Heart left ventricle (tissue), 16 donors: ENCODE measurements around the gene SELENOF. TPM values are rescaled to one million over a fixed set of nuclear protein-coding genes. Genes with fewer than 3 reads are reported as not detected.
"Not testable (repeated sequence)": the region's sequence is repeated elsewhere in the genome, so short reads cannot be mapped to it uniquely, and the experiment has no call there.

Experiments
- ATAC-seq, 4 donors: fragments of 200-7000 bp; cut with Tn5 transposase; one replicate each; pipeline ENCODE4 v1.9.1; 2020 to 2022; ENCODE audit warnings: moderate library complexity in 4 of 4, mild to moderate bottlenecking in 3 of 4, moderate number of reproducible peaks in 1 of 4
- DNase-seq, 5 donors: peaks; one replicate each; pipeline ENCODE4 v3.0.0-alpha.2; 2020
- H3K27ac ChIP-seq, 12 donors: fragments of 200-600 bp; sonication (generic) in 4 of 12; one replicate each; pipeline versions ENCODE4 v1.5.0 to v1.8.0; 2016 to 2022; ENCODE audit warnings: mild to moderate bottlenecking in 2 of 12
- H3K27me3 ChIP-seq, 9 donors: fragments of 200-600 bp; sonication (generic) in 2 of 9; one replicate each; pipeline versions ENCODE4 v1.5.1 to v1.8.0; 2016 to 2022; ENCODE audit warnings: mild to moderate bottlenecking in 3 of 9
- H3K36me3 ChIP-seq, 9 donors: fragments of 200-600 bp; sonication (generic) in 2 of 9; one replicate each; pipeline versions ENCODE4 v1.5.0 to v1.8.0; 2018 to 2022; ENCODE audit warnings: mild to moderate bottlenecking in 2 of 9
- H3K4me1 ChIP-seq, 12 donors: fragments of 200-600 bp; sonication (generic) in 4 of 12; one replicate each; pipeline versions ENCODE4 v1.5.0 to v1.8.0; 2016 to 2022; ENCODE audit warnings: mild to moderate bottlenecking in 3 of 12
- H3K4me3 ChIP-seq, 12 donors: fragments of 200-600 bp; sonication (generic) in 4 of 12; one replicate each; pipeline versions ENCODE4 v1.5.0 to v1.8.0; 2017 to 2022; ENCODE audit warnings: mild to moderate bottlenecking in 9 of 12, moderate library complexity in 4 of 12
- H3K9me3 ChIP-seq, 12 donors: fragments of 200-600 bp; sonication (generic) in 4 of 12; one replicate each; pipeline versions ENCODE4 v1.5.0 to v1.8.0; 2016 to 2022; ENCODE audit warnings: mild to moderate bottlenecking in 1 of 12
- CTCF ChIP-seq, 12 donors: fragments of 200-600 bp; sonication (generic) in 4 of 12; IDR thresholded peaks; one replicate each; pipeline versions ENCODE4 v1.5.0 to v1.8.0; 2018 to 2022; ENCODE audit warnings: antibody characterized with exemption in 12 of 12, mild to moderate bottlenecking in 5 of 12
- POLR2A ChIP-seq, 2 donors: fragments of 450-650 bp; IDR thresholded peaks; one replicate each; pipeline ENCODE4 v1.6.1; 2017; ENCODE audit warnings: antibody characterized with exemption in 2 of 2, mild to moderate bottlenecking in 2 of 2, moderate library complexity in 2 of 2
- WGBS, 4 donors: extraction: QIAGEN DNeasy Blood & Tissue Kit in 2 of 4; methylation state at CpG; one replicate each; pipeline versions ENCODE4 v1.1.5 to v1.1.7; 2013 to 2018; 5-methylcytosine and 5-hydroxymethylcytosine counted together
- intact Hi-C, 10 donors: fragments of 100-400 bp; cut with DNase I; formaldehyde crosslinking; loops; one replicate each; pipeline versions ENCODE4 v1.11.1 to v1.14.2; 2022
- polyA plus RNA-seq, 2 donors: library from polyadenylated mRNA; stranded (reverse); fragments of 200-250 nt; gene quantifications; one replicate each; pipeline ENCODE4 v1.2.3, GENCODE V29; 2013
- total RNA-seq, 9 donors: library from RNA; depleted of rRNA in 2 of 9; stranded (reverse); fragments of >200 nt in 2 of 9; fragmentation: NEBNext Ultra II Directional in 3 of 9; extraction: Animal tissue kit (Norgen Biotek cat#: 25700) in 3 of 9; gene quantifications; one replicate each; pipeline versions ENCODE4 v1.1.0 to v1.2.4, GENCODE V29; 2016 to 2023
- donor health status: ischemic (EF 13 %, LVEDD 7.1; RV severe dilation, severe dysfunction).
- donor health status: healthy with polysubstance abuse.
- donor health status: DM: no; HTN: yes; CAD: no.
- donor health status: DM: no; HTN: no; CAD: no.
- donor health status: ischemic (EF 25% LVEDD 6.9; RV normal size, moderate dysfunction).
- donor health status: ischemic (EF 25% LVEDD 5.7; RV mildly dilated, moderate dysfunction).
- donor health status: healthy.
- donor health status: DM: yes; HTN: yes; CAD: no.
- donor health status: ischemic (EF 35%, LVEDD 5.7; RV mildly dilated, moderate dysfunction).
- donor health status: nonischemic (EF 11% LVEDD 7.7; RV severe dilation, severe dysfunction).
- donor health status: DM: yes; HTN: yes; CAD: no.
- donor health status: PGD.
- donor health status: ischemic (EF 29% LVEDD 5.4; RV normal size, mild dysfunction).
- donor health status: nonischemic (EF 23%, LVEDD 6.1; RV moderate dilation, normal function).

SELENOF gene
- total and polyA plus RNA-seq, 11 donors, result 46.8 to 125 (median 76.1) TPM

GRCh38 chr1:86906419-86906818 lies 7.5 kb downstream of the SELENOF start:
- ATAC-seq (no peak), DNase-seq (no peak)
- Histone ChIP-seq H3K4me1 (peaks cover 0 to 38% (median 6%) of the 10 kb centered on the region in 12 donors), H3K27me3 (no peaks in the 10 kb centered on the region), H3K36me3 (peaks cover 0 to 51% (median 18%) of the 10 kb centered on the region in 9 donors), H3K9me3 (no peaks in the 10 kb centered on the region), H3K27ac (no peak overlapping the region), H3K4me3 (no peak overlapping the region)
- intact Hi-C loops, result no loop called here
- TF ChIP-seq POLR2A (IDR thresholded peaks at IDR 0.05), result no peak
- TF ChIP-seq CTCF (IDR thresholded peaks at IDR 0.05), result no peak
- WGBS, 4 donors, result 23 to 42% (median 37%) methylated on average over 2 of the region's 2 CpGs

GRCh38 chr1:86905875-86906274 lies 8.1 kb downstream of the SELENOF start:
- Histone ChIP-seq H3K4me3 (no peak overlapping the region), H3K36me3 (peaks cover 0 to 55% (median 23%) of the 10 kb centered on the region in 9 donors), H3K4me1 (peaks cover 0 to 34% (median 4%) of the 10 kb centered on the region in 12 donors), H3K27ac (no peak overlapping the region), H3K27me3 (no peaks in the 10 kb centered on the region), H3K9me3 (no peaks in the 10 kb centered on the region)
- DNase-seq, result no peak
- intact Hi-C loops, result no loop called here
- TF ChIP-seq CTCF (IDR thresholded peaks at IDR 0.05) (no peak), POLR2A (IDR thresholded peaks at IDR 0.05) (no peak)
- no peak for ATAC-seq
- WGBS, 4 donors, result 0 to 83% (median 37%) methylated on average over 1 of the region's 1 CpG

- intact Hi-C loops, H3K27ac ChIP-seq, ATAC-seq, H3K4me3 ChIP-seq, H3K27me3 ChIP-seq, DNase-seq, H3K9me3 ChIP-seq: not testable (repeated sequence)
- H3K36me3 ChIP-seq, result peaks cover 0 to 46% (median 36%) of the 10 kb centered on the region in 9 donors
- 93 to 100% (median 95%) methylated on average over 1 to 29 of the region's 33 CpGs for WGBS, 4 donors
- peaks cover 0 to 17% (median 8%) of the 10 kb centered on the region in 12 donors for H3K4me1 ChIP-seq
These were observed 14.5 kb downstream of the SELENOF start for GRCh38 chr1:86899401-86899800.

- intact Hi-C loops, result no loop called here
- ATAC-seq (no peak), DNase-seq (no peak)
- Histone ChIP-seq H3K36me3 (peaks cover 0 to 6% (median 0%) of the 10 kb centered on the region in 9 donors), H3K27me3 (no peaks in the 10 kb centered on the region), H3K4me1 (peaks cover 0 to 28% (median 3%) of the 10 kb centered on the region in 12 donors), H3K4me3 (no peak overlapping the region), H3K27ac (no peak overlapping the region), H3K9me3 (no peaks in the 10 kb centered on the region)
- no peak for TF ChIP-seq POLR2A (IDR thresholded peaks at IDR 0.05)
- TF ChIP-seq CTCF (IDR thresholded peaks at IDR 0.05), result no peak
- 97 to 98% (median 97%) methylated on average over 5 of the region's 5 CpGs for WGBS, 4 donors
These were observed 25.6 kb downstream of the SELENOF start for GRCh38 chr1:86888327-86888726.
